ENCODE results near the gene PRR13. TPM values are rescaled to one million over a fixed set of nuclear protein-coding genes. Genes with fewer than 3 reads are reported as not detected.

Gene PRR13
- total and polyA plus RNA-seq, 8 donors: 41.3 to 106 (median 70.6) TPM

GRCh38 chr12:53453953-53454640 is 12.6 kb downstream of the PRR13 start:
- FAIRE-seq: no peak
- Histone ChIP-seq H3K36me3 (peaks cover 15 to 47% (median 30%) of the 10 kb centered on the region in 3 donors), H3K27ac (no peak overlapping the region), H3K4me3 (peak overlapping the region in 1 of 4 donors; percentile 65), H3K4me1 (peaks cover 7 to 15% (median 10%) of the 10 kb centered on the region in 3 donors), H3K9me3 (no peaks in the 10 kb centered on the region), H3K27me3 (no peaks in the 10 kb centered on the region)
- WGBS, 2 donors: 11 to 15% methylated on average over 6 of the region's 6 CpGs
- intact Hi-C loops (cut with DNase I): no loop called here
- no peak for TF ChIP-seq CTCF (IDR thresholded peaks at IDR 0.05)
- DNase-seq: no peak
- no peak for ATAC-seq

- H3K36me3 ChIP-seq: peaks cover 17 to 53% (median 36%) of the 10 kb centered on the region in 3 donors
- H3K4me3 ChIP-seq: no peak overlapping the region
Observed at GRCh38 chr12:53454707-53455106, 13.2 kb downstream of the PRR13 start.

GRCh38 chr12:53456654-53457366 is 15.3 kb downstream of the PRR13 start:
- H3K27me3 ChIP-seq: no peaks in the 10 kb centered on the region
- FAIRE-seq (no peak), DNase-seq (no peak), ATAC-seq (no peak)
- H3K9me3 ChIP-seq: no peaks in the 10 kb centered on the region
- no peak for TF ChIP-seq CTCF (IDR thresholded peaks at IDR 0.05)
- peaks cover 28 to 74% (median 54%) of the 10 kb centered on the region in 3 donors for H3K36me3 ChIP-seq
- H3K4me3 ChIP-seq: no peak overlapping the region
- peaks cover 7 to 15% (median 10%) of the 10 kb centered on the region in 3 donors for H3K4me1 ChIP-seq
- intact Hi-C loops (cut with DNase I): no loop called here
- H3K27ac ChIP-seq: no peak overlapping the region
- WGBS, 2 donors: 47 to 49% methylated on average over 6 of the region's 6 CpGs

More at GRCh38 chr12:53454707-53455106, 13.2 kb downstream of the PRR13 start:
- 39 to 43% methylated on average over 3 of the region's 3 CpGs for WGBS, 2 donors
- Histone ChIP-seq H3K9me3 (no peaks in the 10 kb centered on the region), H3K4me1 (peaks cover 7 to 15% (median 10%) of the 10 kb centered on the region in 3 donors), H3K27ac (no peak overlapping the region), H3K27me3 (no peaks in the 10 kb centered on the region)
- intact Hi-C loops (cut with DNase I): no loop called here
- ATAC-seq (no peak), FAIRE-seq (no peak), DNase-seq (no peak)
- TF ChIP-seq CTCF (IDR thresholded peaks at IDR 0.05): no peak

GRCh38 chr12:53459097-53459496 is 17.6 kb downstream of the PRR13 start:
- DNase-seq: no peak

More at GRCh38 chr12:53459097-53459496, 17.6 kb downstream of the PRR13 start:
- Histone ChIP-seq H3K9me3 (no peaks in the 10 kb centered on the region), H3K4me1 (peaks cover 0 to 6% (median 2%) of the 10 kb centered on the region in 3 donors), H3K36me3 (peaks cover 34 to 97% (median 73%) of the 10 kb centered on the region in 3 donors), H3K4me3 (no peak overlapping the region), H3K27ac (no peak overlapping the region), H3K27me3 (no peaks in the 10 kb centered on the region)
- WGBS, 2 donors: 69% methylated on average over 4 of the region's 4 CpGs
- intact Hi-C loops (cut with DNase I): no loop called here
- FAIRE-seq: no peak
- no peak for ATAC-seq
- no peak for TF ChIP-seq CTCF (IDR thresholded peaks at IDR 0.05)
